ENCODE measurements around the gene USP16. TPM values are rescaled to one million over a fixed set of nuclear protein-coding genes. Genes with fewer than 3 reads are reported as not detected.

The USP16 gene
- total and polyA plus RNA-seq, 9 donors: 32.2 to 46.9 (median 41.4) TPM

DNA sequence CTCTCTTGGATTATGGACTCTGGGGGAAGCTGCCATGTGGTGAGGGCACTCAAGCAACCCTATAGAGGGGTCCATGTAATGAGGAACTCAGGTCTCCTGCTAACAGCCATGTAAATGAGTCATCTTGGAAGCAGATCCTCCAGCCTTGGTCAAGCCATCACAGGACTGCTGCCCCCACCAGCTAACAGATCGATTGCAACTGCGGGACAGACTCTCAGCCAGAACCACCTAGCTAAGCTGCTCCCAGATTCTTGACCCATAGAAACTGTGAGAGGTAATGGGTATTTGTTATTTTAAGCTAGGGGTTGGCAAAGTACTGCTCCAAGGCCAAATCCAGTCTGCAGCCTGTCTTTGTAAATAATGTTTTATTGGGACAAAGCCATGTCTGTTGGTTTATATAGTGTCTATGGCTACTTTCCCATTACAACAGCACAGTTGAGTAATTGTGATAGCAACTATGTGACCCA is 78.4 kb downstream of the USP16 start:
- H3K4me3 ChIP-seq (ENCODE audit: low read length): no peak overlapping the region
- H3K4me1 ChIP-seq (ENCODE audit: control insufficient read depth, insufficient read depth, low read length): peaks cover 8% of the 10 kb centered on the region
- no peaks in the 10 kb centered on the region for H3K36me3 ChIP-seq (ENCODE audit: control insufficient read depth, insufficient read depth, low read length)
- H3K9me3 ChIP-seq (replicated peaks; ENCODE audit: control insufficient read depth, low read depth, low read length): no peaks in the 10 kb centered on the region
- H3K27me3 ChIP-seq (ENCODE audit: control insufficient read depth, insufficient read depth, low read length): no peaks in the 10 kb centered on the region
- H3K27ac ChIP-seq (ENCODE audit: low read length): no peak overlapping the region
- no peak for DNase-seq
- 100% methylated on average over 1 of the region's 2 CpGs for WGBS (ENCODE audit: insufficient coverage)

Other genes with a start within 250 kb of the USP16 start
- 25.6 TPM for gene LTN1, start 31.8 kb upstream of the USP16 start, total RNA-seq
- 10 to 100 TPM; 13.8 to 23.5 (median 19.6) TPM for gene LTN1, start 31.8 kb upstream of the USP16 start, polyA plus RNA-seq (ENCODE audit: insufficient read depth in 1 of 8, insufficient read length in 8 of 8, low replicate concordance in 1 of 8)
- gene RWDD2B, start 5.3 kb upstream of the USP16 start, total RNA-seq: 21.9 TPM
- gene RWDD2B, start 5.3 kb upstream of the USP16 start, polyA plus RNA-seq (ENCODE audit: insufficient read depth in 1 of 8, insufficient read length in 8 of 8, low replicate concordance in 1 of 8): 10 to 100 TPM; 17.0 to 25.9 (median 19.5) TPM
- 117 TPM for gene CCT8, start 49.0 kb downstream of the USP16 start, total RNA-seq
- 100 to 1,000 TPM; 147 to 181 (median 166) TPM for gene CCT8, start 49.0 kb downstream of the USP16 start, polyA plus RNA-seq (ENCODE audit: insufficient read depth in 1 of 8, insufficient read length in 8 of 8, low replicate concordance in 1 of 8)
- 53.5 TPM for gene MAP3K7CL, start 106.0 kb downstream of the USP16 start, total RNA-seq
- gene MAP3K7CL, start 106.0 kb downstream of the USP16 start, polyA plus RNA-seq (ENCODE audit: insufficient read depth in 1 of 8, insufficient read length in 8 of 8, low replicate concordance in 1 of 8): 10 to 100 TPM; 57.2 to 84.9 (median 76.1) TPM

Measured in muscle of leg (tissue), 11 donors.